NT2/D1 (cell line): ENCODE data around the gene KRTAP4-3.
"Not testable (repeated sequence)": the region's sequence is repeated elsewhere in the genome, so short reads cannot be mapped to it uniquely, and the experiment has no call there.

Experiments
- DNase-seq: peaks from one replicate; pipeline ENCODE4 v3.0.0-alpha.2; 2011; ENCODE audit warnings: low read depth, low spot score
- H3K27me3 ChIP-seq: 2 replicates; pipeline ENCODE4 v1.6.0; 2011; ENCODE audit warnings: mild to moderate bottlenecking; ENCODE audit not compliant: insufficient read length, insufficient read depth
- H3K36me3 ChIP-seq: 2 replicates; pipeline ENCODE4 v1.6.1; 2011; ENCODE audit warnings: mild to moderate bottlenecking, low read length, mixed read lengths; ENCODE audit not compliant: insufficient read depth, insufficient read length
- H3K4me1 ChIP-seq: 2 replicates; pipeline ENCODE4 v1.5.1; 2011; ENCODE audit not compliant: insufficient read depth, insufficient read length
- H3K4me3 ChIP-seq: 2 replicates; pipeline ENCODE4 v1.5.1; 2011; ENCODE audit warnings: low read depth; ENCODE audit not compliant: insufficient read length
- H3K9ac ChIP-seq: 2 replicates; pipeline ENCODE4 v1.6.0; 2011; ENCODE audit warnings: low read depth; ENCODE audit not compliant: insufficient read length
- H3K9me3 ChIP-seq: 2 replicates; pipeline ENCODE4 v1.5.1; 2011; ENCODE audit warnings: mild to moderate bottlenecking, low read length; ENCODE audit not compliant: insufficient read depth
- SUZ12 ChIP-seq: IDR thresholded peaks from 2 replicates; pipeline ENCODE4 v1.6.1; 2011; ENCODE audit not compliant: insufficient read length, insufficient read depth; ENCODE audit errors: extremely low read depth
- YY1 ChIP-seq: IDR thresholded peaks from 2 replicates; pipeline ENCODE4 v1.6.1; 2011; ENCODE audit not compliant: insufficient read length, insufficient read depth
- ZNF274 ChIP-seq: IDR thresholded peaks from 2 replicates; pipeline ENCODE4 v1.6.1; 2011; ENCODE audit warnings: mild to moderate bottlenecking, low read depth, low read length

KRTAP4-3 gene

GRCh38 chr17:41149652-41149985 lies 18.4 kb downstream of the KRTAP4-3 start, which contains the start of gene KRTAP4-5:
KRTAP4-5 (minus strand) TSS chr17:41149825; CDS start chr17:41149767, 58 bp downstream.
- TF ChIP-seq SUZ12 (no peak), ZNF274 (no peak), YY1 (no peak)
- H3K9ac ChIP-seq = no peak within 1 kb of the TSS
- H3K9me3 ChIP-seq = no peaks in the 10 kb centered on the region
- H3K36me3 ChIP-seq = no peaks in the 10 kb centered on the region
- H3K27me3 ChIP-seq = no peaks in the 10 kb centered on the region
- no peak for DNase-seq
- H3K4me1 ChIP-seq = no peaks in the 10 kb centered on the region
- H3K4me3 ChIP-seq = no peak within 1 kb of the TSS

GRCh38 chr17:41148971-41149651 lies 18.9 kb downstream of the KRTAP4-3 start:
- not testable (repeated sequence) for H3K4me3 ChIP-seq, H3K9ac ChIP-seq, DNase-seq, H3K9me3 ChIP-seq, H3K27me3 ChIP-seq, H3K36me3 ChIP-seq, H3K4me1 ChIP-seq

- Histone ChIP-seq H3K4me3 (no peak overlapping the region), H3K9me3 (peaks cover 9% of the 10 kb centered on the region; the same call in 1 of the 2 replicates), H3K9ac (no peak overlapping the region), H3K27me3 (no peaks in the 10 kb centered on the region), H3K4me1 (no peaks in the 10 kb centered on the region), H3K36me3 (no peaks in the 10 kb centered on the region)
- TF ChIP-seq YY1 (no peak), SUZ12 (no peak), ZNF274 (no peak)
- no peak for DNase-seq
Measured at GRCh38 chr17:41147531-41148204, 20.4 kb downstream of the KRTAP4-3 start.

- no peak overlapping the region for H3K4me3 ChIP-seq
- H3K9me3 ChIP-seq = peaks cover 14% of the 10 kb centered on the region
- H3K4me1 ChIP-seq = no peaks in the 10 kb centered on the region
- no peaks in the 10 kb centered on the region for H3K36me3 ChIP-seq
- no peak for DNase-seq
- no peak overlapping the region for H3K9ac ChIP-seq
- H3K27me3 ChIP-seq = no peaks in the 10 kb centered on the region
- no peak for TF ChIP-seq SUZ12
- no peak for TF ChIP-seq YY1
- no peak for TF ChIP-seq ZNF274
Measured at GRCh38 chr17:41145261-41145660, 22.8 kb downstream of the KRTAP4-3 start.

GRCh38 chr17:41144846-41145245 lies 23.2 kb downstream of the KRTAP4-3 start:
- H3K27me3 ChIP-seq = no peaks in the 10 kb centered on the region
- H3K4me3 ChIP-seq = no peak overlapping the region
- H3K9me3 ChIP-seq = peaks cover 18% of the 10 kb centered on the region
- H3K4me1 ChIP-seq = no peaks in the 10 kb centered on the region
- TF ChIP-seq SUZ12 = no peak
- no peak for TF ChIP-seq ZNF274
- no peak for TF ChIP-seq YY1
- no peaks in the 10 kb centered on the region for H3K36me3 ChIP-seq
- no peak overlapping the region for H3K9ac ChIP-seq
- no peak for DNase-seq

- no peak overlapping the region for H3K4me3 ChIP-seq
- H3K27me3 ChIP-seq = no peaks in the 10 kb centered on the region
- H3K9me3 ChIP-seq = peaks cover 21% of the 10 kb centered on the region
- no peaks in the 10 kb centered on the region for H3K4me1 ChIP-seq
- TF ChIP-seq ZNF274 (no peak), SUZ12 (no peak), YY1 (no peak)
- no peak overlapping the region for H3K9ac ChIP-seq
- H3K36me3 ChIP-seq = no peaks in the 10 kb centered on the region
- DNase-seq = no peak
Measured at GRCh38 chr17:41141361-41141760, 26.7 kb downstream of the KRTAP4-3 start.

GRCh38 chr17:41140360-41141131 lies 27.5 kb downstream of the KRTAP4-3 start, which contains the start of gene KRTAP4-6:
KRTAP4-6 (minus strand) TSS chr17:41140544; CDS start chr17:41140487, 57 bp downstream.
- no peak for TF ChIP-seq YY1
- TF ChIP-seq ZNF274 = no peak
- no peak for TF ChIP-seq SUZ12
- no peaks in the 10 kb centered on the region for H3K36me3 ChIP-seq
- peaks cover 21% of the 10 kb centered on the region for H3K9me3 ChIP-seq
- no peak within 1 kb of the TSS for H3K9ac ChIP-seq
- H3K4me1 ChIP-seq = no peaks in the 10 kb centered on the region
- H3K27me3 ChIP-seq = no peaks in the 10 kb centered on the region
- DNase-seq = no peak
- no peak within 1 kb of the TSS for H3K4me3 ChIP-seq

- H3K4me1 ChIP-seq, H3K27me3 ChIP-seq, H3K9ac ChIP-seq, H3K36me3 ChIP-seq, DNase-seq, H3K4me3 ChIP-seq: not testable (repeated sequence)
- peaks cover 21% of the 10 kb centered on the region for H3K9me3 ChIP-seq
Measured at GRCh38 chr17:41139865-41140264, 28.2 kb downstream of the KRTAP4-3 start.
